Chondrocyte (in vitro differentiated cells): ENCODE results near the gene SPOPL. TPM values are rescaled to one million over a fixed set of nuclear protein-coding genes. Genes with fewer than 3 reads are reported as not detected.

Experiments
- DNase-seq: peaks from one replicate; pipeline ENCODE4 v3.0.0; 2021; ENCODE audit warnings: mixed read lengths, low spot score
- H3K27ac Mint-ChIP-seq: one replicate; pipeline ENCODE4 v1.8.0; 2021; ENCODE audit warnings: mild to moderate bottlenecking, moderate library complexity, mixed read lengths; ENCODE audit not compliant: unreplicated experiment
- H3K27me3 Mint-ChIP-seq: 2 replicates; pipeline ENCODE4 v1.8.0; 2021; ENCODE audit warnings: low read depth, mixed read lengths
- H3K36me3 Mint-ChIP-seq: 2 replicates; pipeline ENCODE4 v1.8.0; 2021; ENCODE audit warnings: low read depth, mixed read lengths
- H3K4me1 Mint-ChIP-seq: 2 replicates; pipeline ENCODE4 v1.8.0; 2021; ENCODE audit warnings: low read depth, mild to moderate bottlenecking, mixed read lengths
- H3K4me3 Mint-ChIP-seq: one replicate; pipeline ENCODE4 v1.8.0; 2021; ENCODE audit warnings: mild to moderate bottlenecking, moderate library complexity, mixed read lengths; ENCODE audit not compliant: unreplicated experiment
- H3K9me3 Mint-ChIP-seq: 2 replicates; pipeline ENCODE4 v1.8.0; 2021; ENCODE audit warnings: low read depth, mixed read lengths
- total RNA-seq: library from RNA; stranded (reverse); gene quantifications from 3 replicates; pipeline ENCODE4 v1.2.1, GENCODE V29; 2021
- TF ChIP-seq, protein P1 (sequence below): fragments of 200-600 bp; sonication (generic); IDR thresholded peaks from 2 replicates; pipeline ENCODE4 v1.5.0; 2021; ENCODE audit warnings: antibody characterized with exemption, mild to moderate bottlenecking, moderate library complexity

SPOPL gene
- total RNA-seq, 1 donor from 2014 or later: 16.2 TPM

DNA sequence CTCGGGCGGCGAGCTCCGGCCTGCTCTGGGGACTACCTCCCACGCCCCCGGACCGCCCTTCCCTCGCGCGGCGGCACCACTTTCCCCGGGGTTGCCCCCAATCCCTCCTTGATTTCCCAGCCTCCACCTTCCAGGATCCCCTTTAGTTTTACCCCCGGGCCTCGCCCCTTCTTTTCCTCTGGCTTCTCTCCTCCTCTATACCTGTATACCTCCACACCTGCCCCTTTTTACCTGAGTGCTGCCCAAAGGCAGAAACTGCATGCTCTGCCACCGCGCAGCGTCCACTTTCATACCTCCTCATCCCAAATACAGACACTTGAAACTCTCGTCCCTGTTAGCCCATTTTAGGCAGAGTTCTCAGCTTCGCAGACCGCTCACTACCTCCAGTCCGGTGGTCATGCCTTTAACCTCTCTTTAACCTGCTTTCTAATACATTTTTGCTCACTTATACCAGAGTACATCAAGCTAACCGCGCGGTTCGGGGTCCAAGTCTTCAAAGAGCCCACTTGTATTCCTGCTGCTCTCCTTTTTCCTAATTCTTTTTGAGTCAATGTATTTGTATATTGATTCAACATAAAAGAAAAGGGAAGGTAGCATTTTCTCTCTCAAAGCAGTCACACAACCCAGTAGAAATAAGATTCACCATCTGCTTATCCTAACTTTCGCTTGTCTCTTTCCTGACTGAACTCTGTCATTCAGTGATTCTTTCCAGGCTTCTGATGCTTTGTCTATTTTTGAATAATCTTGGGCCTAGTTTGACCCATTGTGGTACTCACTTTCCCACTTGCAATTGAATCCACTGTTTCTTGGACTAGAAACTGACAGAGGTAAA lies 901 bp downstream of the SPOPL start:
- Mint-ChIP-seq H3K36me3 (peaks cover 1% of the 10 kb centered on the region), H3K4me1 (peaks cover 49% of the 10 kb centered on the region), H3K9me3 (no peaks in the 10 kb centered on the region), H3K27me3 (no peaks in the 10 kb centered on the region), H3K4me3 (peak overlapping the region; percentile 100), H3K27ac (peak overlapping the region; percentile 98)
- TF ChIP-seq, protein P1, sequence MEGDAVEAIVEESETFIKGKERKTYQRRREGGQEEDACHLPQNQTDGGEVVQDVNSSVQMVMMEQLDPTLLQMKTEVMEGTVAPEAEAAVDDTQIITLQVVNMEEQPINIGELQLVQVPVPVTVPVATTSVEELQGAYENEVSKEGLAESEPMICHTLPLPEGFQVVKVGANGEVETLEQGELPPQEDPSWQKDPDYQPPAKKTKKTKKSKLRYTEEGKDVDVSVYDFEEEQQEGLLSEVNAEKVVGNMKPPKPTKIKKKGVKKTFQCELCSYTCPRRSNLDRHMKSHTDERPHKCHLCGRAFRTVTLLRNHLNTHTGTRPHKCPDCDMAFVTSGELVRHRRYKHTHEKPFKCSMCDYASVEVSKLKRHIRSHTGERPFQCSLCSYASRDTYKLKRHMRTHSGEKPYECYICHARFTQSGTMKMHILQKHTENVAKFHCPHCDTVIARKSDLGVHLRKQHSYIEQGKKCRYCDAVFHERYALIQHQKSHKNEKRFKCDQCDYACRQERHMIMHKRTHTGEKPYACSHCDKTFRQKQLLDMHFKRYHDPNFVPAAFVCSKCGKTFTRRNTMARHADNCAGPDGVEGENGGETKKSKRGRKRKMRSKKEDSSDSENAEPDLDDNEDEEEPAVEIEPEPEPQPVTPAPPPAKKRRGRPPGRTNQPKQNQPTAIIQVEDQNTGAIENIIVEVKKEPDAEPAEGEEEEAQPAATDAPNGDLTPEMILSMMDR: no peak
- no peak for DNase-seq

GRCh38 chr2:138503087-138503442 lies 1.5 kb downstream of the SPOPL start:
- H3K4me1 Mint-ChIP-seq: peaks cover 49% of the 10 kb centered on the region
- no peaks in the 10 kb centered on the region for H3K9me3 Mint-ChIP-seq
- H3K4me3 Mint-ChIP-seq: peak overlapping the region; percentile 100
- no peaks in the 10 kb centered on the region for H3K27me3 Mint-ChIP-seq
- no peak for DNase-seq
- H3K27ac Mint-ChIP-seq: peak overlapping the region; percentile 98
- TF ChIP-seq, protein P1: no peak
- H3K36me3 Mint-ChIP-seq: peaks cover 1% of the 10 kb centered on the region

GRCh38 chr2:138503652-138504051 lies 2.1 kb downstream of the SPOPL start:
- Mint-ChIP-seq H3K4me1 (peaks cover 49% of the 10 kb centered on the region), H3K36me3 (peaks cover 1% of the 10 kb centered on the region), H3K4me3 (peak overlapping the region; percentile 4), H3K9me3 (no peaks in the 10 kb centered on the region), H3K27me3 (no peaks in the 10 kb centered on the region), H3K27ac (no peak overlapping the region)
- DNase-seq: no peak
- TF ChIP-seq, protein P1: no peak

- H3K27me3 Mint-ChIP-seq: no peaks in the 10 kb centered on the region
- peaks cover 1% of the 10 kb centered on the region for H3K36me3 Mint-ChIP-seq
- peaks cover 49% of the 10 kb centered on the region for H3K4me1 Mint-ChIP-seq
- TF ChIP-seq, protein P1: no peak
- H3K4me3 Mint-ChIP-seq: no peak overlapping the region
- H3K27ac Mint-ChIP-seq: no peak overlapping the region
- H3K9me3 Mint-ChIP-seq: no peaks in the 10 kb centered on the region
- no peak for DNase-seq
Measured at GRCh38 chr2:138504092-138504491, 2.5 kb downstream of the SPOPL start.

DNA sequence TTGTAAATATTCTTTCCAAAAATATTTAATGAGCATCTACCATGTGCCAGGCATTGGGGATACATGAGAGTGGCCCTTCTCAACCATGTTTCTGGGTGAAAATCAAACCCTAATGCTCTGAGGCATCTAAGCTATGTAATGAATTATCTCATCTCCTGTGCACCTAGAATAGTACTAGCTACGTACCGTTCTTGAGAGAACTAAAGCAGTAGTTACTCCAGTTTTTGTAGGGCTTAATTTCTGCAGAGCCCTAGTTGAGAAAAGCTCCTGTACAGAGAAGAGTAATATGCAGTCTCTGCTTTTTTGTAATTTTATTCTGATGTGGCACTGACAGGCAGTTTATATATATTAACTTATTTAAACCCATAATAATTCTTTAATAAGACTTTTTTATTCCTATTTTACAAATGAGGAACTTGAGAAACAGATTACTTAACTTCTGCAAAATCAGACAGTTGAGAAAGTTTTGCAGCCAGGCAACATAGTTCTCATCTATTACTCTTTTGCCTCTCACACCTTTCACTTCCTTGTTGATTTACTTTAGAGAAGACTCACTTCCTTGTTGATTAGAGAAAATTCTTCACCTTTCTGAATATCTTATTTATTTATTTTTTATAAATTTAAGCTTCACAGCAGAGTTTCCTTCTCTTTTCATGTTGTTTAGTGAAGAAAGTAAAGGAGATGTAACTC lies 3.1 kb downstream of the SPOPL start:
- Mint-ChIP-seq H3K36me3 (peaks cover 1% of the 10 kb centered on the region), H3K9me3 (no peaks in the 10 kb centered on the region), H3K27ac (no peak overlapping the region), H3K4me3 (no peak overlapping the region), H3K4me1 (peaks cover 49% of the 10 kb centered on the region), H3K27me3 (no peaks in the 10 kb centered on the region)
- TF ChIP-seq, protein P1: no peak
- no peak for DNase-seq
